Testis (tissue), 2 donors: Measurements from ENCODE around the gene GALNT7.

Source experiments
- CTCF ChIP-seq, 3 experiments: fragments of 450-650 bp in 2 of 3; fragments of 200-600 bp in 1 of 3; sonication (generic) in 1 of 3; IDR thresholded peaks; one replicate each; pipeline ENCODE4 v1.5.1; 2016 to 2019; ENCODE audit warnings: antibody characterized with exemption in 3 of 3, mild to moderate bottlenecking in 2 of 3, moderate library complexity in 1 of 3
- POLR2A ChIP-seq: fragments of 450-650 bp; IDR thresholded peaks from one replicate; pipeline ENCODE4 v1.6.1; 2017; ENCODE audit warnings: antibody characterized with exemption, mild to moderate bottlenecking, moderate library complexity

GRCh38 chr4:173151496-173151895 lies 17.1 kb upstream of the GALNT7 start:
- TF ChIP-seq CTCF (IDR thresholded peaks at IDR 0.05) (no peak), POLR2A (no peak)
